HS-27A (cell line): ENCODE measurements around the gene NBPF15.
A peak's percentile ranks its signal among the peaks of the same experiment; 100 is the strongest.
"Not testable (repeated sequence)": the region's sequence is repeated elsewhere in the genome, so short reads cannot be mapped to it uniquely, and the experiment has no call there.

Experiments
- DNase-seq: peaks from one replicate; pipeline ENCODE4 v3.0.0-alpha.2; 2012; ENCODE audit warnings: low read depth, missing footprints

NBPF15 gene, protein sequence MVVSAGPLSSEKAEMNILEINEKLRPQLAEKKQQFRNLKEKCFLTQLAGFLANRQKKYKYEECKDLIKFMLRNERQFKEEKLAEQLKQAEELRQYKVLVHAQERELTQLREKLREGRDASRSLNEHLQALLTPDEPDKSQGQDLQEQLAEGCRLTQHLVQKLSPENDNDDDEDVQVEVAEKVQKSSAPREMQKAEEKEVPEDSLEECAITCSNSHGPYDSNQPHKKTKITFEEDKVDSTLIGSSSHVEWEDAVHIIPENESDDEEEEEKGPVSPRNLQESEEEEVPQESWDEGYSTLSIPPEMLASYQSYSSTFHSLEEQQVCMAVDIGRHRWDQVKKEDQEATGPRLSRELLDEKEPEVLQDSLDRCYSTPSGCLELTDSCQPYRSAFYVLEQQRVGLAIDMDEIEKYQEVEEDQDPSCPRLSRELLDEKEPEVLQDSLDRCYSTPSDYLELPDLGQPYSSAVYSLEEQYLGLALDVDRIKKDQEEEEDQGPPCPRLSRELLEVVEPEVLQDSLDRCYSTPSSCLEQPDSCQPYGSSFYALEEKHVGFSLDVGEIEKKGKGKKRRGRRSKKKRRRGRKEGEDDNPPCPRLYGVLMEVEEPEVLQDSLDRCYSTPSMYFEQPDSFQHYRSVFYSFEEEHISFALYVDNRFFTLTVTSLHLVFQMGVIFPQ

DNA sequence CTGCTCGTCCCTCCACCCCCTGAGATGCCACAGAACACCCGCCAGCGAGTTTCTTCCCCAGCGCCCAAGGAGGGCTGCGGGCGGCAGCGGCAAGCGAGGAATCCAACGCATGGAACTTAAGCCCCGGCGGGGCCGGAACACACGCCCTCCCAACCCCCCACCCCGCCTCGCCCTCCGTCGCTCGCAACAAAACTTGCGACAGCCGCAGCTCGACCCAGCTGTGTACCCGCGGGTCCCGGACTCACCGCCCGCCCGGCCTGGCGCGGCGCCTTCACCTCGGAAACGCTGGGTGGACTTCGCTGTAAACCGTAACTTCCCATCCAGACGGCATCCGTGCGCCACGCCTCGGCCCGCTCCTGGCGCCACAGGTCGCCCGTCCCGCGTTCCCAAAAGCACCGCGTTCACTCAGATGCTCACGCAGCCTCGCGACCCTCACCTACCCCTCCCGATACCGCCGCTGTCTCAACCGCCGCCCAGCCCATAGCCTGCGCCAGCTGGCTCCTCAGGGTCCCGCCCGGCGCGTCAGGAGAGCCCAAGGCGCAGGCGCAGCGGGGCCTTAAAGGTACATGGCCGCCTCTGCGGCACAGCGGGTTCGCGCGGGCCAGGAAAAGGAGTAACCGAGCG is at the start of gene NBPF15:
TSS of gene NBPF15 (minus strand) at position 534 of the 624 bp plus-strand sequence. CDS start 21,666 bp downstream, outside the sequence.
- peak; percentile 3 for DNase-seq

DNA sequence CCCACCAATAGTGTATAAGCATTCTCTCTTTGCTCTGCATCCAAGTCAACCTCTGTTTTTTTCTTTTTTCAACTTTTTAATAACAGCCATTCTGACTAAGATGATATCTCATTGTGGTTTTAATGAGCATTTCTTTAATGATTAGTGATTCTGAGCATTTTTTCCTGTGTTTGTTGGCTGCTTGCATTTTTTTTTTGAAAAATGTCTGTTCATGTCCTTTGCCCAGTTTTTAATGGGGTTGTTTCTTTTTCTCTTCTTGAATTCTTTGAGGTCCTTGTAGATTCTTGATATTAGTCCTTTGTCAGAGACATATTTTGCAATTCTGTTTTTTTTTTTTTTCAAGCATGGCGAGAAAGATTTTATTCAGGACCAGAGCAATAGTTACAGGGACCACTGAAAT is 35.0 kb upstream of the NBPF15 start:
- DNase-seq = not testable (repeated sequence)

DNA sequence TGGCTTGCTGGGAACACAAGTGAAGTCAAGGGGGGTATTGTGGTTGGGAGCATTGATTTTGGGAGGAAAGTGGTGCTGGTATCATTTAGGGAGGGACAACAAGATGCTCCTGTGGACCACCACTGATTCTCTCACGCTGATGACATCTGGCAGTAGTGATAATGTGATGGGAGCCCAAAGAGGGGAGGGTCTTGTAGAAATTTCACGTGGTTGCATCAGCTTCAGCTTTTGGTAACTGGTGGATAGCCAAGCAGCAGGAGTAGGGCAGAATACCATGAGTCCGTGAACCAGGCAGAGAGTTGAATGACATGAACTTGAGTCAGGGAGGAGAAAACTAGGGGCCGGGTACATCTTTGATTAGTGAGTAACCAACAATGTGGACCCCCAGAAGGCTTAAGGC is 32.7 kb upstream of the NBPF15 start:
- DNase-seq = not testable (repeated sequence)

DNA sequence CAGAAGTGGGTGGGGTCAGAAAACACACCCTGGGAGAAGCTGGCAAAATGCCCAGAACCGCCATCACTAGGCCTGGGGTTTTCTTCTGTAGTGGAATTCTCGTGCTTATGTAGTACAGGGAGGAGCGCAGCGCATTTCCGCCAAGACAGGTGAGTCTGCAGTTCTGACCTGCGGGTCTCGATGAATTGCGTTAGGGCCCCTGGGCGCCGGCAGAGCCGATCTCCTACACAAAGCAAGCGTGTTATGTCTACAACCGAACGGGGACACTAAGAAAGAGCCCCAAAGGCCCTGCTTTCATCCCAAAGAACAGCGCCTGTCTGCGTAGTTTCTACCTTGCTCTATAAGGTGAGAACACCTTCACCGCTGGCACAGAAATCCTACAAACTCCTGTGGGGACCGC is 28.9 kb upstream of the NBPF15 start:
- DNase-seq = not testable (repeated sequence)

DNA sequence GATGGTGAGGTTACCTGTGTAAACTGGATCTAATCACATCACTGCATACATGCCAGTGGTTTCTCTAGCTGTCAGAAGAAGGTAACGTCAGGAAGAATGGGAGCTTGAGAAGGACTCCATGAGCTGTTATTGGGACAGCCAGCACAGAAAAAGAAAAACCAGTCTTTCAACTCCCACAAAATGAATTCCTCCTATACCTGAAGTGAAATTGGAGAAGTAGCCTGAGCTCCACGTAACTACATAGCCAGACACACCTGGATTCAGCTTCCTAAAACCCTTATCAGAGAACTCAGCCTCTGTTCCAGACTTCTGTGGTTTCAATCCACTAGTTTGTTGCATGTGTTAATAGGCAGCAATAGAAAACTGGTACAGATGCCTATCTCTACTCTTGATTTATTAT is 25.5 kb upstream of the NBPF15 start:
- DNase-seq = not testable (repeated sequence)

DNA sequence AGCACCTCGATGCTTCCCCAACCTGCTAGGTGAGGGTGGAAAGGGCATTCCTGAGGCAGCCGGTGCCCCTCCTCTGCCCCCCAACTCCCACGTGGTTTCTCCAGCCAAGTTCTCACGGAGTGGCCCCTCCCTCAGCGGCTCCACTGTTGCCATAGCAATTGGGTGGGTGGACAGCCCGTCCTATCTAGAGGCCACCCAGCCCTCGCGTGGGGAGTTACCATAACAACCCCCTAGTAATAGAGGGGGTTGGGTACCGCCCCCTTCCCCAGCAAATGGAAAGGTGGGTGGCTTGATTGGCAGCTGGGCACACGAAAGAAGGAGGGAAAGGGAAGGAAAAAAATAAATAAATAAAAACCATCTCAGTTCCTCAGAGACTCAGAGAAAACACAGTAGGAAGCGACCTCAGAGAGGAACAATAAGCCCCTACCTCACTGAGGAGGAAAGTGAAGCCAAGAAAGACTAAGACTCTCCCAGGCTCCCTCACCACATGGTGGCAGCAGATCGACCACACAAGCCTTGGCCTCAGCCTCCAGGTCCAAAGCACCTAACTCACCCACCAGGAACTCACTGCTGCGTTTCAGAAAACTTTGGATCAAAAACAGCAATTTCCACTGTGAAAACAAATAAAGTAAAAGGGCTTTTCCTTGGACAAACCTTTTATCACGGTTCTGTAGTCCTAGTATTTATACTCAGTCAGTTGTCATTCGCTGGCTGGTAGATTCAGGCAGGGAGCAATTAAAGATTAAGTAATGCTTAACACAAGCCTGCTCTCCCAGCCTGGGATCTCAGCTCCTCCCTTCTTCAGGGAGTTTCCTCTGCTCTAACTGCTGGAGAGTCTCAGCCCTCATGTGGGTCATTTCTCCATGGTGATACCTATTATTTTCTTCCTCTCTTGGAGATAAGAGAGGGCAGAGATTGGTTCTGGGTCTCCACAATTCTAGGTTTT is 23.9 kb upstream of the NBPF15 start:
- not testable (repeated sequence) for DNase-seq

DNA sequence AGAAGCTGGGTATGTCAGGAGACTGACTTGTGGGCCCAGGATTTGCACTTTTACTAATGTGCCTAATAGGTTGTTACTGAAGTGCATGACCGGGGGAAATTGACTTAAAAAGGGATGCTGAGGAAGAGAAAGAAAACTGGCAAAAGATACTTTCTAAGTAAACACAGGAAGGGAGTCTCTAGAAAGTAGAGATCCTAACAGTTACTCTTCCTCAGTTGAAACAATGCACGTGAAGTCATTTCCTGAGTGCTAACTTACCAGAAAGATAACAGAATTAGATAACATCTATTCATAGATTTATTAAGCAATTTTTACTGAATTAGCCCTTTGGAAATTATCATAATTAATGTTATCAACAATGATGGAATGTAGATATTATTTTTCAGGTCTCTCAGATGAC is 12.4 kb upstream of the NBPF15 start:
- not testable (repeated sequence) for DNase-seq

DNA sequence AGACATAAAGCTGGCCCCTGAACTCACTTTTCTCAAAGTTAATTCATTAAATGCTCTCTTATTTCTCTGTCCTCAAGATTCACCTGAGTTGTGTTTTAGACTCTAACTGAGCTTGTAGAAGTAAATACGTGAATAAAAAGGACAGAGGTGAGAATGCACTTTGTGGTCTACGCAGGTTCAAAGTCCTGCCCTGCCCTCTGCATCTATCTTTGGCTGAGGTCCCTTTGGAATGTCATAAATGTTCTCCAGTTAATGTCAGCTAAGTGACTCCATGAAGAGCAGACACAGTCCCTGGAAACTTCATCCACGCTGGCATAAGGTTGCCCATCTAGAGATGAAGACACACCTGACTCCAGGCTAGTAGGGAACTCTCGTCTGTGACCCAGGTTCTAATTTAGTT is 10.0 kb upstream of the NBPF15 start:
- DNase-seq = not testable (repeated sequence)

DNA sequence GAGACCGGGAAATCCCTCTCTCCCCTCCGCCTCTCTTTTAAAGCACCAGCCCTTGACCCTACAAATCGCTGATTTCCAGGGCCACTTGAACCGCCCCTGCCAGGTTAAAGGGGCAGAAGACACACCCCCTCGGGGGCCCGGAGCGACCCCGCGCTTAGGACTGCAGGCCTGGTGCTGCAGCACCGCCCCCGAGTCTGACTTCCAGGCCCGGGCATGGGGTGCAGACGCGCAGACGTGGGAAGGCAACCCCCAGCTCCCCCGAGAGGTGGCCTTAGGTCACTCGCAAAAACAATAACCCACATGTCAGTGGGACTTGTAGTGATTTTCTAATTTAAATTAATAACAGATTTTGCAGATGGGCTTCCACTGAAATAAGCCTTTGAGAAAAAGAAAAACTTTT is 309 bp upstream of the NBPF15 start:
- not testable (repeated sequence) for DNase-seq

DNA sequence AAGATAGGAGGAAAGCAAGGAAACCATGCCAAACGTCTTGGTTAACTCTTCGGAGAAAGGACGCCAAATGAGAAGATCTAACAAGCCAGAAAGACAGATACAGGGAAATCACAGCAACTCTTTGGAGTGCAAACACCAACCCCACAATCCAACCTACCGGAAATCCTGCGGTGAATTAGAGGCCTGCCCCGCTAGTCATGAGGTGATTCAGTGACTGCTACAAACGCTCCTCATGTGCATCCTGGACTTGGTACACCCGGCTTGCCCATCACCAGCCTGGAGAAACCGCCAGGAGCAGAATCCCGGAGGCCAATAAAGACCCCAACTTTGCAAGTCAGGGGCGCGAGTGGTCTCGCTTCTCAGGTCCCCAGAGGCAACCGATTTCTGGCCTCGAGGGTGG is 783 bp downstream of the NBPF15 start:
- DNase-seq = not testable (repeated sequence)

DNA sequence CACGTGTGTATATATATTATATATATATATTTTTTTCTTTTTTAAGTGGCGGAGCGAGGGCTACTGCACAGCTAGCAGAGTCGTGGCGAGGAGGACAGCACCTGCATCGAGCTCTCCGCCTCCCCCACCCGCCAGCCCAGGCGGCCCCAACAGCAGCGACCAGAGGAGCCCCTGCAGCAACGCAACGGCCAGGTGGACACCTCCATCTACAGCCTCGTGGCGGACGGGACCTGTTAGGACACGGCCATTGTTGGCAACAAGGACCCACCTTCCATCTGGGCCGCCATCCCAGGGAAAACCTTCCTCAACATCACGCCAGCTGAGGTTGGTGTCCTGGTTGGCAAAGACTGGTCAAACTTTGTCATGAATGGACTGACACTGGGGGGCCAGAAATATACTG is 19.1 kb downstream of the NBPF15 start:
- DNase-seq = not testable (repeated sequence)

DNA sequence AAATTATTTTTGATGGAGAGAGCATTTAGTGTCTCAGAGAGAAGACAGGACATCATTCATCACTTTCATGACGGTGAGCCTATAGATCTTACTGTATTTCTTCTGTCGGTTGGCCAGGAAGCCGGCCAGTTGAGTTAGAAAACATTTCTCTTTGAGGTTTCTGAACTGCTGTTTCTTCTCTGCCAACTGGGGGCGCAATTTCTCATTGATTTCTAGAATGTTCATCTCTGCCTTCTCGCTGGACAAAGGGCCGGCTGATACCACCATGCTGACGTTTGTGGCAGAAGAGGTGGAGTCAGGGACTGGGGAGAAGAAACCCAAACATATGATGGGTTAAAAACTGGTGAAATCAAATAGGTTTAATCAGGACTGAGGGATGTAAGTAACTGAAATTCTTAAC is 21.7 kb downstream of the NBPF15 start:
- not testable (repeated sequence) for DNase-seq

DNA sequence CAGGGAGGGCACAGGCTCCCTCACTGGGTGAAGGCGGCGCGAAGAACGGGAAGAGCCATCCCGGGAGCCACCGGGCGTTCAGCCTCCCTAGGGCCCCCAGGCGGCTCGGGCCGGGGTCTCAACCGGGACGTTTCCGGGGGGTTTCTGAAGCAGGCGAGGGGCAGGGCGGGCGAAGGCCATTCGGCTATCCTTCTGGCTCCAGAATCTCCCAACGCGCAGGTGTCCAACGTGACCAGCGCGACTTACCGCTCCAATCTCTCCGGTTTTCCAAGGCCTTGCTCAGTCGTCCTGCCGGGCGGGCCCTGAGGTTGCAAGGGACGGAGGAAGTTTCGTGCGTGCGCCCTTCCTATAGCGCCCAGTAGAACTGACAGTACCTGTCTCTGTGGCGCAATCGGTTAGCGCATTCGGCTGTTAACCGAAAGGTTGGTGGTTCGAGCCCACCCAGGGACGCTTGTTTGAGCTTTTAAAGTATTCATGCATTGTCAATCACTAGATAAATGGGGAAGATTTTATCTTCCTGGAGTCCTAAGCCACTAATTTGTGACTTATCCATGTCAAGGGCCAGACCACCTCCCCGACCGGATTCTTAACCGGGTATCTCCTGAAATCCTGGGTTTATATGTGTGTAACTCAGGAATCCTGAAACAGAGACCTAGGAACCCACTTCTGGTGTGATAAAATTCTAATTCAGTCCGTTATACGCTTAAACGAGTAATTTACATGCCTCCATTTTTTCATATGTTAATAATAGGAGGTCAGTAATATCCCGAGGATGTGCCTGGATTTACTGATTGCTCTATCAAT is 42.4 kb downstream of the NBPF15 start:
- DNase-seq = peak; percentile 20

DNA sequence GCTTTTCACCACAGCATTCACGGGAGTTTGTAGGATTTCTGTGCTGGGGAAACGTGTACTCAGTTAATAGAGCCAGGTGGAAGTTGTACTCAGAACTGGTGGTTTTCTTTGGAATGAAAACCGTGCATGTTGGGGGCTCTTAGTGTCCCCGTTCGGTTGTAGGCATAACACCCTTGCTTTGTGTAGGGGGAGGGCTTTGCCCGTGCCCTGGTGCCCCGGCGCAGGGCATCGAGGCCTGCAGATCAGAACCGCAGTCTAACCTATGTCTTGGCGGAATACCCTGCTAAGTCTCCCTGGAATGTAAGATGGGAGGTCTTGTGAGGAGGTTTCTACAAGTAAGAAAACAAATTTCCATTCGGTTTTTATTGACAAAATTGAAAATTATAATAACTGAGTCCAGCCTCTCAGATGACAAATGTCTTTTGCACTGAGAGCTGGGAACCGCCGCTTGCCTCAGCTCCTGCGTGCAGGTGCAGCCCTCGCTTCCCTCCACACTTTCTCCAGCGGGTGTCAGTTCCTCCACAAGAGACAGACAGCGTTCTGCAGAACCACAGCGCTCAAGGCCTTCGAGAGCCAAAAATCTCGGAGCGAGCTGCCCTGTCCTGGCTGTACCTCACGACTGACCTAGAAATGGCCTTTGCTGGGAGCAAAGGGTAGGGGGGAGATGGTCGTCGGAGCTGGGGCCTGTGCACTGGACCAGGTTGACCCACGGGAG is 47.9 kb downstream of the NBPF15 start:
- DNase-seq = not testable (repeated sequence)

DNA sequence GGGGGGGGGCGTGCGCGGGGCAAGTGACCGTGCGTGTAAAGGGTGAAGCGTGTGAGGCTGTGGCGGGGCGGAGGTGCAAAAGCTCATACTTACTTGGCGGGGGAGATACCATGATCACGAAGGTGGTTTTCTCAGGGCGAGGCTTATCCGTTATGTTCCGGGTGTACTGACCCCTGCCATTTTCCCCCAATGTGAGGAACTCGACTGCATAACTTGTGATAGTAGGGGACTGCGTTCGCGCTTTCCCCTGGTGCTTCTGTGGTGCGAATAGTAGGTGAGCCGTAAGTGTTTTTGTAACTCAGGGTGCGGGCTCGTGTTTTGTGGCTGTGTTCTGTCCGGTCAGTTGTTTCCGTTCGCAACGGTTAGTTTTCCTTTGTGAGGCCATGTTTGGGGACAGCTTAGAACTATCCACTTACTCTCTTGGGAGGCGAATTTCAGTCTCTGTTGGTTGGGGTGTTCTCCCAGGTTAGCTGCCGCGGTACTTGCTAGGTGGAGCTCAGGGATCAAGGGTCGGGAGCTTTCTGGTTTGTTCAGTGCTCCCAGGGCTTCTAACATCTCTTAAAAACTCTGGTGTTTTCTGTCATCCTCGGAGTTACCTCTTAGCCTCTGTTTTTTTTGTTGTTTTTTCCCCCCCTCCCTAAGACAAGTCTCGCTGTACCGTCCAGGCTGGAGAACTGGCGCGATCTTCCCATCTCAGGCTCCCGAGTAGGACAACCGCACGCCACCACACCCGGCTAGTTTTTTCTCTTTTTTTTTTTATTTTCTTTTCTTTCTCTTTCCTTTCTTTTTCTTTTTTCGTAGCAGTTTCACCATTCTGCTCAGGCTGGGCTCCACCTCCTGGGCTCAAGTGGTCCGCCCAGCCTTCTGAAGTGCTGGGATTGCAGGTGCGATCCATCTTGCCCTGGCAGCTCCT is 48.7 kb downstream of the NBPF15 start:
- peak; percentile 71 for DNase-seq

DNA sequence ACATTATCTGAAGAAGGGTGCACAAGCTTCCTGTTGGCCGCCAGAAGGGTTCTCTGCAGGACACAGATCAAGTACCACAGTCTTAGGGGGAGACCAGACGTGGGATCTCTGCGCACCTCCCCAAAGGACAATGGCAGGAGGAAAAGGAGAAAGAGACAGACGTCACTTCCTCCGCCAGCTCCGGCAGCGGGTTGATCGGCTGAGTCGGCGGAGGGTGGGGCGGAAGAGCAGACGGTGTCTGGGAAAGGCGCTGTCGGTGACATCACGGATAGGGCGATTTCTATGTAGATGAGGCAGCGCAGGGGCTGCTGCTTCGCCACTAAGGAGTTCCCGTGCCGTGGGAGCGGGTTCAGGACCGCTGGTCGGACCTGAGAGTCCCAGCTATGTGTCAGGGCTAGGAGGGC is 49.4 kb downstream of the NBPF15 start:
- DNase-seq = peak; percentile 3

DNA sequence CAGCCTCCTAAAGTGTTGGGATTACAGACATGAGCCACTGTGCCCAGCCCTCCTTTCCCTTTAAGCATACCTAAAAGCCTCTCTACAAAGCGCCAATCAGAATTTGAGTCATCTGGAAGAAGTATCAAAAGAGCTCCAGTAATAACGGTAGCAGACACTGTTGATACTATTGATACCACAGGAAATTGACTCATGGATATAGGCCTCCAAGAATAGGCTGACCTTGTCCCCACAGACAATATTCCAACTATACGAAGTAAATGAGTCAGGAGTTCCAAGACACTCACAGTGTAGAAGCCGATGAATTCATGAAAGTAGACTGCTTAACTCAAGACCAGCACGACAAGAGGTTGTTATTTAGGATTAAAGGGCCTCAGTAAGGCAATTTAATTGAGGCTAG is 58.7 kb downstream of the NBPF15 start:
- DNase-seq = not testable (repeated sequence)

DNA sequence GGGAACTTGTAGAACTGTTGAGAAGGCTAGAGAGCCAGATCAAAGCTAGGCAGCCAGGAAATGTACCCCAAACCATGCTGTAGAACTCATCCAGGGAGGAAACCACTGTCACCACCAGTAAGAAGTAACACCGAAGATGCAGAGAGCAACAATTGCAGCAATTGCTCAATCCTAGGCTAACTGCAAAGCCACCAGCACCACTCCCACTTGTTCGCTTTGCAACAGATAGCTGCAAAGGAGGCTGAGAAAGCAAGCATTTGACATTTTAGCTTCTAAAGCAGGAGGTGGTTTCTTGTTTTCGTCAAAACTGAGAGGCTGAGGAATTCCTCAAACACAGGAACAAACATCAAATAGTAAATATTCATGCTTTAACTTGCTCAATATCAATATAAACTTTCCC is 89.8 kb downstream of the NBPF15 start:
- not testable (repeated sequence) for DNase-seq
